ENCODE measurements around the gene SPANXA1. TPM values are rescaled to one million over a fixed set of nuclear protein-coding genes. Genes with fewer than 3 reads are reported as not detected.
"Not testable (repeated sequence)": the region's sequence is repeated elsewhere in the genome, so short reads cannot be mapped to it uniquely, and the experiment has no call there.

The SPANXA1 gene, protein sequence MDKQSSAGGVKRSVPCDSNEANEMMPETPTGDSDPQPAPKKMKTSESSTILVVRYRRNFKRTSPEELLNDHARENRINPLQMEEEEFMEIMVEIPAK
- not detected for polyA plus RNA-seq (2013, experiment 1 of 2; ENCODE audit: insufficient read length)
- polyA plus RNA-seq (2013, experiment 2 of 2; ENCODE audit: insufficient read length) = not detected

- not testable (repeated sequence) for DNase-seq
Observed at GRCh38 chrX:141584638-141585037, at the start of gene SPANXA1. SPANXA1 (minus strand) TSS chrX:141584738; CDS start chrX:141584678, 60 bp downstream.

DNA sequence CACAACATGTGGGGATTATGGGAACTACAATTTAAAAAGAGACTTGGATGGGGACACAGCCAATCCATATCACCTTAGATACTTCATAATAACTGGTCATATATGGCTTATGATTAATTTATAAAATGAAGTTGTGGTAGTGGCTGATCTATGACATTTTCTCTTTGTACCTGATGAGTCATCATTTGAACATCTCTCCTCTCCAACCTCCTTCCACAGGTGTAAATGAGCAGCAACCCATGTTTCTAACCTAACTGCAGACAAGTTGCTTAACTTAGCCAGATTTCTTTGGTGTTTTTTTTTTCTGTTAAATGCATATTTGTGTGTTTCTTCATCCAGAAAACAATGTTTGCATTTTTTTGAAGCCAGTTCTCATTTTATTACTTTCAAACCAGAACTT is 47.6 kb upstream of the SPANXA1 start:
- DNase-seq = no peak

DNA sequence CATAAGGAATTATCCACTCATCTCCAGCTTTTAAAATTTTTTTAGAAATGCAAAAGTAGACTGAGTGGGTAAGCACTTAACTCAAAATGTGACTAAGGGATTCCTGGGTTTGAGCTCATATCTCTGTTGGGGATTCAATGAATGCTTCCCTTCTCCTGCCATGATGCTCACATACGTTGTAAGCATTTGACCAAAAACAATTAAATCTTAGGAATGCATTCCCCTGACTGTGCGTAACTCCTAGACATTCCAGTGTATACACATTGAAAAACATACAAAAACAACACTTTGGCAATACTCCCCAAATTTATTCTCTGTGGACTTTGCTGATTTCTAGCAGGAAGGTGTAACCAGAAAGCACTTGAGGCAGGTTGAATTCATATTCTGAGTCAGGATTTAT is 34.8 kb upstream of the SPANXA1 start:
- peak; percentile 15 for DNase-seq

DNA sequence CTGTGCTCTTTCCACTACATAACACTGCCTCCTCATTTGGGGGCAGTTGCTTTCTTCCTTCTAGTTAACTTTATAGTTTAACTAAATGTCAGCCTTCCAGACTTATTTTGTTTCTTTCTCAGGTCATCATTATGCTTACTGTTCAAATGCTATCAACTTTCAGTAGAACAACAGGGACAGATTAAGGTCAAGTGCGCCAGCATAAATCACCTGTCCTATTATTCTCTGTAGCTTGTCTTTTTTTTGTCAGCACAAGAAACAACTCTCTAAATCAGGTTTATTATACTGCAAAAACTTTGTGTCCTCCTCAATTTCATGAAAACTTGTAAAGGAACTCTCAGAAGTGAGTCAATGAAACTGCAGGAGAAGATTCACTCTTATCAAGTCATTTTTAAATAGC is 24.6 kb upstream of the SPANXA1 start:
- no peak for DNase-seq

DNA sequence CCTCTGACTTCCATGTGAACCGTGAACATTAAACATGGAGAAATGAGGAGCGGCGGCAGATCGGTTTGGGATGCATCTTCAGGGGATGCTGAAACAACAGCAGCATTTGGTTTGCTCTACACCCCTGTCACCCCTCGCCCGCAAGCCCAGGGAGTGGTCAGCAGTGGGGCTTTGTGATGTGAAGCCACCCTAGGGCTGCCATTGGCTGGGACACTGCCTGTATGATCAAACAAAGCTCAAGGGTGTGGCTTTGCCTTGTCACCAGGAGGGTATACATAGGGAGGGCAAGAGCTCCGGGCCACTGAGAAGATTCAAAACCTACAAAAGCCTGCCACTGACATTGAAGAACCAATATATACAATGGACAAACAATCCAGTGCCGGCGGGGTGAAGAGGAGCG is 4.9 kb upstream of the SPANXA1 start, which contains the start of gene SPANXA2:
TSS of gene SPANXA2 (plus strand) at position 301 of the 400 bp plus-strand sequence. CDS start at position 361, 60 bp downstream.
- DNase-seq = not testable (repeated sequence)

DNA sequence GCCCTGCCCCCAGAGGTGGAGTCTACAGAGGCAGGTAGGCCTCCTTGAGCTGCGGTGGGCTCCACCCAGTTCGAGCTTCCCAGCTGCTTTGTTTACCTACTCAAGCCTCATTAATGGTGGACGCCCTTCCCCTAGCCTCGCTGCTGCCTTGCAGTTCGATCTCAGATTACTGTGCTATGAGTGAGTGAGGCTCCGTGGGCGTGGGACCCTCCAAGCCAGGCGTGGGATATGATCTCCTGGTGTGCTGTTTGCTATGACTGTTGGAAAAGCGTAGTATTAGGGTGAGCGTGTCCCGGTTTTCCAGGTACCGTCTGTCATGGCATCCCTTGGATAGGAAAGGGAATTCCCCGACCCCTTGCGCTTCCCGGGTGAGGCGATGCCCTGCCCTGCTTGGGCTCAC is 42.0 kb downstream of the SPANXA1 start:
- not testable (repeated sequence) for DNase-seq

All from fibroblast of skin of scalp (primary cell).